Measurements from ENCODE around the gene AMER1. TPM values are rescaled to one million over a fixed set of nuclear protein-coding genes. Genes with fewer than 3 reads are reported as not detected.
"Not testable (repeated sequence)": the region's sequence is repeated elsewhere in the genome, so short reads cannot be mapped to it uniquely, and the experiment has no call there.

AMER1 gene
- total RNA-seq: 10 to 100 TPM in 2 of 4 donors, 1 to 10 TPM in 2; 3.5 to 14.3 (median 8.3) TPM

DNA sequence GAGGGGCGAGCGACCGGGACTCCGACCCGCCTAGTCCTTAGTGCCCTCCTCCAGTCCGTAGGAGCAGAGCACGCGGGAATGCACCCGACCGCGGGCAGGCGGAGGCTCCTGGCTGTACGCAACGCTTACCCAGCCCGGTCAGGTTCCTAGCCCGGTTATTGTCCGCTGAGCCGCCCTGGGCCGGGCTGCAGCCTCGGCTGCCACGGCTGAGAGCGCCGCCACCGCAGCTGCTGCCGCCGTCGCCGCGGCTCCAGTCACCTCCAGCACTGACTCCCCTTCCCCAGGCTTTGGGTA, at the start of gene AMER1:
TSS of gene AMER1 (minus strand) at position 268 of the 294 bp plus-strand sequence. CDS start 12,422 bp downstream, outside the sequence.
- H3K4me1 ChIP-seq: no peaks in the 10 kb centered on the region
- no peaks in the 10 kb centered on the region for H3K27me3 ChIP-seq
- peak within 1 kb of the TSS; percentile 86 to 91 for H3K27ac ChIP-seq
- DNase-seq: no peak
- TF ChIP-seq, protein P1, sequence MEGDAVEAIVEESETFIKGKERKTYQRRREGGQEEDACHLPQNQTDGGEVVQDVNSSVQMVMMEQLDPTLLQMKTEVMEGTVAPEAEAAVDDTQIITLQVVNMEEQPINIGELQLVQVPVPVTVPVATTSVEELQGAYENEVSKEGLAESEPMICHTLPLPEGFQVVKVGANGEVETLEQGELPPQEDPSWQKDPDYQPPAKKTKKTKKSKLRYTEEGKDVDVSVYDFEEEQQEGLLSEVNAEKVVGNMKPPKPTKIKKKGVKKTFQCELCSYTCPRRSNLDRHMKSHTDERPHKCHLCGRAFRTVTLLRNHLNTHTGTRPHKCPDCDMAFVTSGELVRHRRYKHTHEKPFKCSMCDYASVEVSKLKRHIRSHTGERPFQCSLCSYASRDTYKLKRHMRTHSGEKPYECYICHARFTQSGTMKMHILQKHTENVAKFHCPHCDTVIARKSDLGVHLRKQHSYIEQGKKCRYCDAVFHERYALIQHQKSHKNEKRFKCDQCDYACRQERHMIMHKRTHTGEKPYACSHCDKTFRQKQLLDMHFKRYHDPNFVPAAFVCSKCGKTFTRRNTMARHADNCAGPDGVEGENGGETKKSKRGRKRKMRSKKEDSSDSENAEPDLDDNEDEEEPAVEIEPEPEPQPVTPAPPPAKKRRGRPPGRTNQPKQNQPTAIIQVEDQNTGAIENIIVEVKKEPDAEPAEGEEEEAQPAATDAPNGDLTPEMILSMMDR (IDR thresholded peaks at IDR 0.05): no peak
- TF ChIP-seq POLR2A (IDR thresholded peaks at IDR 0.05): no peak
- H3K36me3 ChIP-seq: no peaks in the 10 kb centered on the region
- intact Hi-C loops (cut with DNase I; ENCODE audit: low total_unique reads): no loop called here
- H3K9me3 ChIP-seq: no peaks in the 10 kb centered on the region
- H3K4me3 ChIP-seq: peak within 1 kb of the TSS; percentile 52 to 58

DNA sequence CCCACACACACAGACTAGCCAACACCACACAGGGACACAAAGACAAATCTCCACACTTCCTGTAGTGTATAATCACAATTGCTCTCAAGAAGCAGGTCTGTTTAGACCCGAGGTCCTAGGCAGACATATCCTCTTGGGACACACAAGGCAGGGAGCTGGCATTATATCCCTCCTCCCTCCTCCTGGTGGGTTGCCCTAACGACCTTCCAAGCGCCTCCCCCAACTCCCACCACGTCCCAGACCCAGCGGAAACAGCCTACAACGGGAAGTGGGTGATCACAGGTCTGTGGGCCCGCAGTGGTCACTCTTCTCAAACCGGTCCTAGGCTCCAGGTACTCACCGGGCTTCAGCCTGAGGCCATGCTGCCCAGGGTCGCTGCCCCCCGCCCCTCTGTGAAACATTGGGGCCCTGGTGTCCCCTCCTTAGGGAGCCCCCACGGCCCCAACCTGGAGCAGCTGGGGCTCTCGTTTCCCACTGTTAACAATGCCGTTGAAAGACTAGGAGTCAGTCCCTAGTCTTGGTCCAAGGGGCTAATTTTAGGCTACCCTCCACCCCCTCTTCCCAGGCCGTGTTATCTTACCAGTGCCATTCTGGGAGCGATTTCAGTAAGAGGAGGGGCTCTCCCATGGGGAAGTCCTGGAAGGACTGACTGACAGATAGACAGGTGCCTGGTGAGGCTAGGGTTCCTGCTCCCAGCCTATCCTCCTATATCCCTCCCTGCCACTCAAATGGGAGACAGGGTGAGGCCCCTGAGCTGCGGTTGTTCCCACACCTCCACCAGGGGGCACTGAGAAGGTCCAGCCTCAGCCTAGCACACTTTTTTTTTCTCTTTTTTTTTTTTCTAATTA, 24.8 kb upstream of the AMER1 start, which contains the start of gene ASB12:
TSS of gene ASB12 (minus strand) at position 485 of the 848 bp plus-strand sequence. CDS start 4,957 bp downstream, outside the sequence.
- no peak for DNase-seq
- no peaks in the 10 kb centered on the region for H3K27me3 ChIP-seq
- no peaks in the 10 kb centered on the region for H3K4me1 ChIP-seq
- no peak within 1 kb of the TSS for H3K4me3 ChIP-seq
- no peaks in the 10 kb centered on the region for H3K36me3 ChIP-seq
- TF ChIP-seq, protein P1 (IDR thresholded peaks at IDR 0.05): no peak
- TF ChIP-seq POLR2A (IDR thresholded peaks at IDR 0.05): no peak
- intact Hi-C loops (cut with DNase I; ENCODE audit: low total_unique reads): no loop called here
- H3K9me3 ChIP-seq: no peaks in the 10 kb centered on the region
- no peak within 1 kb of the TSS for H3K27ac ChIP-seq

DNA sequence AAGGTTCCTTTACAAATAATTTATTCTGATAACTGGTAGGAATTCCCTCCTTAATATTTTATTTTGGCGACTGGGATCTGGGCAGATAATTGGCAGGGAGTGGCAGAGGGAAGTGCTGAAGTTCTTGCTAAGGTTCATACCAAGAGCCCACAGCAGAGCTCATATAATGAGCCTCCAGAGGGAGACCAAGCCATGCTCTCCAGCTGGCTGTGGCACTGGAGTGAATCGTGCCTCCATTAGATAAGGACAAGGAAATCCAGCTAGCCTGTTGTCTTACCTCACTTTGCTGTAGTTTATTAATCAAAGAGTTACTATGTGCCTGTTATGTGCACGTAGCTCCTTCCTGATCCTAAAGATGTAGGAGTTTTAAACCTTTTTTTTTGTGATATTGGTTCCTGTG, 23.6 kb upstream of the AMER1 start:
- Histone ChIP-seq H3K27ac (no peak overlapping the region), H3K27me3 (no peaks in the 10 kb centered on the region), H3K9me3 (no peaks in the 10 kb centered on the region), H3K4me3 (no peak overlapping the region), H3K36me3 (no peaks in the 10 kb centered on the region), H3K4me1 (no peaks in the 10 kb centered on the region)
- no peak for TF ChIP-seq POLR2A (IDR thresholded peaks at IDR 0.05)
- TF ChIP-seq, protein P1 (IDR thresholded peaks at IDR 0.05): no peak
- DNase-seq: no peak
- intact Hi-C loops (cut with DNase I; ENCODE audit: low total_unique reads): no loop called here

DNA sequence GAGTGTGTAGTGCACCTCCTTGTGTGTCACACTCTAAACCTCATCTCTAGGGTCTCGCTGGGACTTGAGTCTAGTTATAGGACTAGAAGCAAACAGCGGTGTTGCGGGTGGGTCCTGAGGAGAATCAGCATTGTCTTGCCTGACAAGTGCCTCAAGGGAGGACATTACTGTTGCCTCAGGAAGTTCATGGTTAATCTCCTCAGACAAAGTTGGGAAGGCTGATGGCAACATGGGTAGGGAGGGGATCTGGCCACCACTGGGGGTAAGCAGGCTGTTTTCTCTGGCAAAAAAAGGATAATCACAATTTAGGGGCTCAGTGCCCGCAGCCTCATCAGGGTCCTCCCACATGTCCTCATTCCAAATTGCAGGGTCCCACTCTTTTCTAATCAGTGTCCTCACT, 12.5 kb upstream of the AMER1 start:
- Histone ChIP-seq H3K9me3 (no peaks in the 10 kb centered on the region), H3K4me3 (no peak overlapping the region), H3K36me3 (no peaks in the 10 kb centered on the region), H3K27ac (no peak overlapping the region), H3K4me1 (no peaks in the 10 kb centered on the region), H3K27me3 (no peaks in the 10 kb centered on the region)
- no peak for TF ChIP-seq POLR2A (IDR thresholded peaks at IDR 0.05)
- TF ChIP-seq, protein P1 (IDR thresholded peaks at IDR 0.05): no peak
- intact Hi-C loops (cut with DNase I; ENCODE audit: low total_unique reads): no loop called here
- no peak for DNase-seq

DNA sequence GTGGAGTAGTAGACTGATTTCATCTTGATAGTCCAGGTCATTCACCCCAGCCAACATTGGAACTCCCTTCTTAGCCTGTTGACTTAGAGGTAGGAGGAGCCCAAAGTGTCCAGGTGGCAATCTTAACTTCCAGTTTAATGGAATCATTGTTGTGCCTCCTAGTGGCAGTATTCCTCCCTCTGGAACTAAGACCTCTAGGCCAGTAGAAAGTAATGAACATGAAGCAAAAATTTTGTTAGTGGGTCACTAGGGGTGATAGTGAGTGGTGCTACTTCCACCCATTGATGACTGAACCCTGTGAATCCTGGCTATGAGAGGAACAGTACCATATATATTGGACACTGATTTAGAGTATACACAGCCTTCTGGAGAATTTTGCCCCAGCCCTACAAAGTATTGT, 8.5 kb upstream of the AMER1 start:
- H3K27me3 ChIP-seq; DNase-seq; H3K36me3 ChIP-seq; H3K4me1 ChIP-seq; intact Hi-C loops (cut with DNase I; ENCODE audit: low total_unique reads); H3K4me3 ChIP-seq; H3K9me3 ChIP-seq; H3K27ac ChIP-seq: not testable (repeated sequence)
